ENCODE data around the gene SLC29A1. TPM values are rescaled to one million over a fixed set of nuclear protein-coding genes. Genes with fewer than 3 reads are reported as not detected.

Gene SLC29A1
- total and polyA plus RNA-seq, 2 of the 8 experiments (the other 6 are each of a cell fraction or from before 2014, with no cell fraction given) = 187 to 558 TPM

DNA sequence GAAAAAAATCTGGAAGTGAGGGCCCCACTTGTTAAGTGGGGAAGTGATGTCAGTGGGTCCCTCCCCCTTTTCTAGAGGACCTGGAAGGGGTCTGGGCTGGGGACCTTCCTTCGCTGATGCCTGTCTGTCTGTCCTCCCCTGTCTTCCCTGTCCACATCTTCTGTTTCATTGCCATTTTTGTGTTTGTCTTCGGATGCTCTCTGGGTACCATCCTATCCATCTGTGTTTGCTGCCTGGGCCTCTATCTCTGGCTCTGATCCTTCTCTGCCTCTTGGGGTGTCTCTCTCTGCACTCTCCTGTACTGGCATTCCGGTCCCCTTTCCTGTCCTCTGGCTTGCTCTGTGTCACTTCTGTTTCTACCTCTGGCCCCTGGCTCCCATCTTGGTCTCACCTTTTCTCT is 49.1 kb downstream of the SLC29A1 start:
- peaks cover 0 to 3% (median 1%) of the 10 kb centered on the region in 4 experiments; a peak in 2 of 7 replicates for H3K27me3 ChIP-seq (replicated peaks in 1 of 4; ENCODE audit: control insufficient read depth in 3 of 4, extremely low read depth in 1 of 4, insufficient read depth in 3 of 4, low read length in 3 of 4)
- POLR2A ChIA-PET (ENCODE audit: partially characterized antibody) = interaction anchor here (1.0 to 12.0 kb wide), 4 partner anchors 15 to 26 kb away, joined by 3 to 138 read pairs (median 64); partner anchors contain the start of genes HSP90AB1 and SLC35B2
- no peak for FAIRE-seq

More for the DNA sequence above, 49.1 kb downstream of the SLC29A1 start:
- 93% methylated on average over 3 of the region's 3 CpGs; no CpG with 5 or more reads in 1 of the 2 experiments for WGBS, 2 experiments (ENCODE audit: extremely low coverage in 1 of 2, insufficient coverage in 1 of 2, insufficient read length in 1 of 2, insufficient replicate concordance in 2 of 2, low coverage in 1 of 2, low lambda C conversion rate in 2 of 2, missing lambda C conversion rate in 1 of 2)
- H4K5ac ChIP-seq (ENCODE audit: insufficient read length, low read depth, low read length) = no peak overlapping the region
- no peaks in the 10 kb centered on the region; the same call in 1 of the 2 replicates for H3K79me1 ChIP-seq (ENCODE audit: low read depth, low read length)
- peaks cover 6% of the 10 kb centered on the region; the same call in 1 of the 2 replicates for H3K23me2 ChIP-seq (ENCODE audit: low read depth, low read length)
- H2AK5ac ChIP-seq (ENCODE audit: low read depth, low read length) = no peak overlapping the region
- H3K4me1 ChIP-seq (replicated peaks in 1 of 4; ENCODE audit: control insufficient read depth in 3 of 4, insufficient read depth in 4 of 4, low read length in 3 of 4) = peaks cover 12 to 33% (median 14%) of the 10 kb centered on the region in 4 experiments
- CTCF ChIA-PET (ENCODE audit: partially characterized antibody) = interaction anchor here (1.5 to 19.0 kb wide), 6 partner anchors 13 to 66 kb away, joined by 3 to 330 read pairs (median 7); partner anchors contain the start of gene AARS2
- H2AFZ ChIP-seq (ENCODE audit: low read length) = no peak overlapping the region
- H2BK20ac ChIP-seq (ENCODE audit: low read length) = no peak overlapping the region
- no peak for TF ChIP-seq PHF8 (conservative IDR thresholded peaks at IDR 0.05; ENCODE audit: low read depth, low read length)
- TF ChIP-seq CBX8 (IDR thresholded peaks at IDR 0.05; ENCODE audit: borderline replicate concordance, low read depth, low read length) = no peak
- H3K4me3 ChIP-seq (ENCODE audit: extremely low read depth in 1 of 4, insufficient read depth in 2 of 4, low read depth in 3 of 4, low read length in 4 of 4) = no peak overlapping the region
- no peak overlapping the region for H4K91ac ChIP-seq (replicated peaks; ENCODE audit: insufficient read length, low read length)
- H3K56ac ChIP-seq (replicated peaks; ENCODE audit: insufficient read length, low read depth, low read length) = no peak overlapping the region
- H3K4ac ChIP-seq (replicated peaks; ENCODE audit: insufficient read length, low read depth, low read length) = no peak overlapping the region
- H2BK15ac ChIP-seq (ENCODE audit: low read length) = no peak overlapping the region
- H3K79me2 ChIP-seq (ENCODE audit: control insufficient read depth in 1 of 2, insufficient read depth in 2 of 2, low read length in 2 of 2) = no peaks in the 10 kb centered on the region
- H3K18ac ChIP-seq (ENCODE audit: extremely low read depth, low read length) = no peak overlapping the region
- no peak overlapping the region for H3K23ac ChIP-seq (ENCODE audit: insufficient read length)
- no peak overlapping the region for H3K27ac ChIP-seq (ENCODE audit: low read depth, low read length)
- no peaks in the 10 kb centered on the region for H3K9me3 ChIP-seq (ENCODE audit: insufficient read depth in 2 of 2, low read depth in 1 of 2, low read length in 1 of 2)
- 0 out of 2 replicates have a peak overlapping the region, but pooled peaks have one; percentile 71 for H2BK12ac ChIP-seq (ENCODE audit: low read depth, low read length)
- no peak for DNase-seq (ENCODE audit: low read depth in 1 of 2, low spot score in 2 of 2)
- no peak overlapping the region; the same call in none of the 2 replicates for H2BK5ac ChIP-seq (ENCODE audit: low read depth, low read length)
- peaks cover 0 to 6% of the 10 kb centered on the region in 2 experiments for H4K20me1 ChIP-seq (replicated peaks in 1 of 2; ENCODE audit: control insufficient read depth in 1 of 2, insufficient read depth in 2 of 2, low read length in 2 of 2)
- no peak overlapping the region for H4K8ac ChIP-seq (ENCODE audit: extremely low read depth, insufficient read depth, low read length)
- no peak overlapping the region; a peak in 1 of 4 replicates for H3K4me2 ChIP-seq (ENCODE audit: insufficient read depth in 1 of 2, low read depth in 2 of 2, low read length in 2 of 2)
- no peak overlapping the region for H3K9ac ChIP-seq (replicated peaks in 1 of 4; ENCODE audit: extremely low read depth in 1 of 4, low read depth in 3 of 4, low read length in 3 of 4)
- H3K14ac ChIP-seq (ENCODE audit: insufficient read length) = no peak overlapping the region
- H3K36me3 ChIP-seq (ENCODE audit: control insufficient read depth in 2 of 4, insufficient read depth in 4 of 4, low read length in 3 of 4) = peaks cover 0 to 9% (median 3%) of the 10 kb centered on the region in 4 experiments; a peak in 4 of 8 replicates
- H2BK120ac ChIP-seq (replicated peaks; ENCODE audit: low read depth, low read length) = no peak overlapping the region
